ENCODE results near the gene RAD51B.
A peak's percentile ranks its signal among the peaks of the same experiment; 100 is the strongest.

RAD51B gene

GRCh38 chr14:68475802-68476201, 656.2 kb downstream of the RAD51B start:
- no peaks in the 10 kb centered on the region for H3K27me3 Mint-ChIP-seq
- H3K9me3 Mint-ChIP-seq, result no peaks in the 10 kb centered on the region
- ATAC-seq (replicated peaks) (no peak), DNase-seq (no peak)
- no peaks in the 10 kb centered on the region for H3K36me3 Mint-ChIP-seq (ENCODE audit: insufficient read depth)
- no peak overlapping the region for H3K4me3 Mint-ChIP-seq
- peaks cover 0 to 3% of the 10 kb centered on the region in 2 donors for H3K4me1 Mint-ChIP-seq (ENCODE audit: low read depth in 2 of 2)
- H3K27ac Mint-ChIP-seq, result no peak overlapping the region

GRCh38 chr14:68476212-68477109, 656.9 kb downstream of the RAD51B start:
- H3K4me3 Mint-ChIP-seq, result no peak overlapping the region
- no peaks in the 10 kb centered on the region for H3K36me3 Mint-ChIP-seq (ENCODE audit: insufficient read depth)
- H3K27ac Mint-ChIP-seq, result peak overlapping the region in 1 of 2 donors; percentile 12
- no peak for DNase-seq
- ATAC-seq (replicated peaks), result peak; percentile 42
- H3K4me1 Mint-ChIP-seq (ENCODE audit: low read depth in 2 of 2), result peaks cover 6 to 10% of the 10 kb centered on the region in 2 donors
- H3K27me3 Mint-ChIP-seq, result no peaks in the 10 kb centered on the region
- H3K9me3 Mint-ChIP-seq, result no peaks in the 10 kb centered on the region

- Mint-ChIP-seq H3K36me3 (ENCODE audit: insufficient read depth) (no peaks in the 10 kb centered on the region), H3K9me3 (no peaks in the 10 kb centered on the region), H3K4me3 (no peak overlapping the region), H3K27ac (peak overlapping the region in 1 of 2 donors; percentile 12), H3K4me1 (ENCODE audit: low read depth in 2 of 2) (peaks cover 9 to 11% of the 10 kb centered on the region in 2 donors), H3K27me3 (no peaks in the 10 kb centered on the region)
- DNase-seq (no peak), ATAC-seq (replicated peaks) (no peak)
Measured at GRCh38 chr14:68477110-68477455, 657.5 kb downstream of the RAD51B start.

GRCh38 chr14:68477461-68478085, 658.0 kb downstream of the RAD51B start:
- Mint-ChIP-seq H3K4me1 (ENCODE audit: low read depth in 2 of 2) (peaks cover 9 to 11% of the 10 kb centered on the region in 2 donors), H3K4me3 (no peak overlapping the region), H3K9me3 (no peaks in the 10 kb centered on the region), H3K27me3 (no peaks in the 10 kb centered on the region), H3K27ac (no peak overlapping the region), H3K36me3 (ENCODE audit: insufficient read depth) (no peaks in the 10 kb centered on the region)
- no peak for DNase-seq
- ATAC-seq (replicated peaks), result no peak

GRCh38 chr14:68479247-68479646, 659.7 kb downstream of the RAD51B start:
- DNase-seq, result no peak

GRCh38 chr14:68482018-68482417, 662.4 kb downstream of the RAD51B start:
- Mint-ChIP-seq H3K27ac (no peak overlapping the region), H3K36me3 (ENCODE audit: insufficient read depth) (no peaks in the 10 kb centered on the region), H3K27me3 (no peaks in the 10 kb centered on the region), H3K4me1 (ENCODE audit: low read depth in 2 of 2) (peaks cover 30 to 40% of the 10 kb centered on the region in 2 donors), H3K4me3 (no peak overlapping the region), H3K9me3 (no peaks in the 10 kb centered on the region)
- ATAC-seq (replicated peaks), result no peak
- DNase-seq, result no peak

More at GRCh38 chr14:68479247-68479646, 659.7 kb downstream of the RAD51B start:
- peak overlapping the region in 1 of 2 donors; percentile 19 for H3K27ac Mint-ChIP-seq
- no peaks in the 10 kb centered on the region for H3K36me3 Mint-ChIP-seq (ENCODE audit: insufficient read depth)
- ATAC-seq (replicated peaks), result no peak
- H3K4me1 Mint-ChIP-seq (ENCODE audit: low read depth in 2 of 2), result peaks cover 20 to 25% of the 10 kb centered on the region in 2 donors
- no peaks in the 10 kb centered on the region for H3K27me3 Mint-ChIP-seq
- H3K4me3 Mint-ChIP-seq, result no peak overlapping the region
- H3K9me3 Mint-ChIP-seq, result no peaks in the 10 kb centered on the region

GRCh38 chr14:68482772-68483395, 663.3 kb downstream of the RAD51B start:
- H3K4me3 Mint-ChIP-seq, result no peak overlapping the region
- no peaks in the 10 kb centered on the region for H3K27me3 Mint-ChIP-seq
- H3K9me3 Mint-ChIP-seq, result no peaks in the 10 kb centered on the region
- no peaks in the 10 kb centered on the region for H3K36me3 Mint-ChIP-seq (ENCODE audit: insufficient read depth)
- DNase-seq (no peak), ATAC-seq (replicated peaks) (no peak)
- H3K27ac Mint-ChIP-seq, result peak overlapping the region; percentile 60 to 87
- H3K4me1 Mint-ChIP-seq (ENCODE audit: low read depth in 2 of 2), result peaks cover 34 to 40% of the 10 kb centered on the region in 2 donors

- H3K4me3 Mint-ChIP-seq, result no peak overlapping the region
- H3K36me3 Mint-ChIP-seq (ENCODE audit: insufficient read depth), result no peaks in the 10 kb centered on the region
- peak overlapping the region in 1 of 2 donors; percentile 87 for H3K27ac Mint-ChIP-seq
- H3K9me3 Mint-ChIP-seq, result no peaks in the 10 kb centered on the region
- H3K27me3 Mint-ChIP-seq, result no peaks in the 10 kb centered on the region
- peaks cover 27 to 37% of the 10 kb centered on the region in 2 donors for H3K4me1 Mint-ChIP-seq (ENCODE audit: low read depth in 2 of 2)
- no peak for DNase-seq
- no peak for ATAC-seq (replicated peaks)
Measured at GRCh38 chr14:68486033-68486732, 666.6 kb downstream of the RAD51B start.

- no peaks in the 10 kb centered on the region for H3K9me3 Mint-ChIP-seq
- H3K4me1 Mint-ChIP-seq (ENCODE audit: low read depth in 2 of 2), result peaks cover 23 to 31% of the 10 kb centered on the region in 2 donors
- no peak overlapping the region for H3K4me3 Mint-ChIP-seq
- no peaks in the 10 kb centered on the region for H3K27me3 Mint-ChIP-seq
- H3K36me3 Mint-ChIP-seq (ENCODE audit: insufficient read depth), result no peaks in the 10 kb centered on the region
- no peak overlapping the region for H3K27ac Mint-ChIP-seq
- DNase-seq (no peak), ATAC-seq (replicated peaks) (no peak)
Measured at GRCh38 chr14:68486809-68487208, 667.2 kb downstream of the RAD51B start.

- no peak overlapping the region for H3K27ac Mint-ChIP-seq
- no peaks in the 10 kb centered on the region for H3K36me3 Mint-ChIP-seq (ENCODE audit: insufficient read depth)
- H3K9me3 Mint-ChIP-seq, result no peaks in the 10 kb centered on the region
- no peak for DNase-seq
- no peak overlapping the region for H3K4me3 Mint-ChIP-seq
- no peaks in the 10 kb centered on the region for H3K27me3 Mint-ChIP-seq
- no peak for ATAC-seq (replicated peaks)
- H3K4me1 Mint-ChIP-seq (ENCODE audit: low read depth in 2 of 2), result peaks cover 21 to 26% of the 10 kb centered on the region in 2 donors
Measured at GRCh38 chr14:68487805-68488590, 668.4 kb downstream of the RAD51B start.

GRCh38 chr14:68491793-68492192, 672.2 kb downstream of the RAD51B start:
- Mint-ChIP-seq H3K4me3 (no peak overlapping the region), H3K27ac (no peak overlapping the region), H3K9me3 (no peaks in the 10 kb centered on the region), H3K27me3 (no peaks in the 10 kb centered on the region), H3K4me1 (ENCODE audit: low read depth in 2 of 2) (peaks cover 0 to 8% of the 10 kb centered on the region in 2 donors), H3K36me3 (ENCODE audit: insufficient read depth) (no peaks in the 10 kb centered on the region)
- no peak for DNase-seq
- ATAC-seq (replicated peaks), result no peak

GRCh38 chr14:68492381-68493151, 673.0 kb downstream of the RAD51B start:
- DNase-seq (no peak), ATAC-seq (replicated peaks) (no peak)
- Mint-ChIP-seq H3K4me1 (ENCODE audit: low read depth in 2 of 2) (peaks cover 0 to 5% of the 10 kb centered on the region in 2 donors), H3K27me3 (no peaks in the 10 kb centered on the region), H3K9me3 (no peaks in the 10 kb centered on the region), H3K4me3 (no peak overlapping the region), H3K36me3 (ENCODE audit: insufficient read depth) (no peaks in the 10 kb centered on the region), H3K27ac (no peak overlapping the region)

Data from effector memory CD8-positive, alpha-beta T cell (primary cell).